ENCODE measurements around the gene KMT2E.
"Not testable (repeated sequence)": the region's sequence is repeated elsewhere in the genome, so short reads cannot be mapped to it uniquely, and the experiment has no call there.

KMT2E gene

DNA sequence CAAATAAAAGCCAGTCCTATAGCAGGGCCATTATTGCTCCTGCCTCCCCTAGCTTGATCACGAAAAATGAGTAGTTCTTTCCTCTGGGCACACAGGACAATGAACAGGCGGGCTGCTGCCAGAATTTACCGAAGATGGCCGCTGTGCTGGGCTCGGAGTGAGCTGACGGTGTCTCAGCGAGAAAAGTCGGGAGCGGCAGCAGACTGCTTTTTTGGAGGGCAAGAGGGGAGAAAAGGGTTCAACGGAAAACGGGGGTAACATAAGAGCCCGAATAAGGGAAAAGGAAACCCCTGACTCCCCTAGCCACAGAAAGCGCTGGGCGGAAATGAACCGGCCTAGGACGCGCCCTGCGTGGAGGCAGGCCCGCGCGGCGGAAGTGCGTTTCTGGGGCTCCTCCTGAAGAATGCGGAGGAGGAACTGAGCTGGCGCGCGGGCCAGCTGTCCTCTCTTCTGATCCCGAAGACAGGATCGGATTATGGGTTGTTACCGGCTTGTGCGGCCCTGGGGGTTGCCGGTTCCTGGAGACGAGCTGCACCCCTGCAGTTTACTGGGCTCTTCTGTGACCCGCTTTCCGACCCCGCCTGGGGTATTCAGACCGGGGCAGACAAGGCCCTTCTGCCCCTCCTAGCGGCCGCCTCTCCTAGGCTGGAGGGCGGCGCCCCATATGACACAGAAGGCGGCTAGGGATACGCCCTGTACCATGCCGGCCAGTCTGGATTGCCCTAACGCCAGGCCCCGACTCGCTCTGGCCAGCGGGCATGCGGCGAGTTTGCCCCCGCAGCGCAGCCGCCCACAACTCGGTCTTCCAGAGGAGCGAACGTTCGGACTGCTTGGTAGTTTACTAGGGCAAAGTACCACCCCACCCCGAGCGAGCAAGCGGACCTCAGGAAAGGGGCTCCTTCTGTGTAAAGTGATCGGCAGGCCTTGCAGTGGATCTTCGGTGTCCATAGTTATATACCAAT lies 30.1 kb upstream of the KMT2E start:
- DNase-seq, result peak; percentile 69

DNA sequence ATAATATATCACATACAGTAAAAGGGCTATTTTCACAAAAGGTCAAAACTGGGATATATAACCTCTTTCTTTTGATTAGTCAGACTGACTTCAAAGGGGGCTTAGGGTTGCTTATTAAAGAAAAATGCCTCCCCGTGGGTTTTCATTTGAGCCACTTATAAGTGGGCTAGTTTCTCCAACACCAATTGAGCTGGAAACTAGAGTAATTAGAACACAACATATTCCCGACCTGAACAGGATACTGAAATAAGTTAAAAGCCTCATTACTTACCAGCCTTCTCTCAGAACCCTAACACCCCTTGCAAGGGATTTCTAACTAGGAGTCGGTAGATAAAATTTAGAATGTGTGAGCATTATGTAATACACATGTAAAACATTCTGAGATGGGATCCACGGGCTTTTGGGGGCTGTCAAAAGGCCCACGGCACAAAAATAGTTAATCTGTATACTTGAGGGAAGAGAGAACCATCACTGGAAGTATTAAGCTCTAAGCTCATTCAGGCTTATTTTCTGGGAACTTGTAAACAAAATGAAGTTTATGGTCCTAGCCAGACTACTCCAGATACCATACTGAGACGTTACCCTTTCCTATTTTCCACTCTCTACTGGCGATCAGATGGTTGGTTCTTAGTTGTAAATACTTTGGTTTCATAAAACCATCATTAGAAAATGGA lies 29.3 kb upstream of the KMT2E start:
- no peak for DNase-seq

DNA sequence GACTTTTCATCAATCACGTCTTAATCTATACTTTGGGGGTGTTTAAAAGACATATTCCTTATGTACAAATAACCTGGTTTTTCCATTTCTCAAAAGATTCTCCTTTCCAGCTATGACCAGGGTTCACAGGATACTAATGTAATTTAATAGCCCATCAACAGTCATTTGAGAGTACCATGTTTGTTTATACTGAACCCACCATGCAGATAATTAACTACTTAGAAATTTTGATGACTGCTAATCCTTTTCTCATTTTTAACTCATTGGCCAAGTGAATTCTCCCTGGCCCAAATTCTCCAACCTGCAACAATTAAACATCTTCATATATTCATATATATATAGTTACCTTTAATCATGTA lies 28.8 kb upstream of the KMT2E start:
- no peak for DNase-seq

DNA sequence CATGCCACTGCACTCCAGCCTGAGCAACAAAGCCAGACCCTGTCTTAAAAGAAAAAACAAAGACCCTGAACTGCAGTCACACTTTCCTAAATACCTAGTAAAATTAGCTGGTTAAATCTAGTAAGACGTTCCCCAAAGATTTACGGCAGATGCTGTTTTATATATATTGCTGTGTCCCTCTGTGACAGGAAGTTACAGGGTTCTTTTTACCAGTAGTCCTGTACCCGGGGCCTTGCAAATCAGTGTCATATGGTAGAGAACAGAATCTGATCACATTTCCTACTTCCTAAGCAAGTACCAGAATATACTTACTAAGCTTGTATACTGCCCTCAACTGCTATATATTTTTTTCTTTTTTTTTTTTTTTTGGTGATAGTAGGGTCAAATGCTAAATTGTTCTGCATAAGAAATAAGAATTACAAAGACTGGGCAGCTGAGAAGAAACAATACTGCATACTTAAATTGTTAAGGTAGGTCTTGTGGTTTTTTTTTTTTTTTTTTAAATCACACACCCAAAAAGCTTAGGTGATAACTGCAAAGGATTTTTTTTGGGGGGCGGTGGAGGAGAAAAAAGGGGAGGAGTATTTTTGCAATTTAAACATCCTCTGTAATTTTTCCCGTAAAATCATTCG lies 27.3 kb upstream of the KMT2E start:
- DNase-seq, result no peak

DNA sequence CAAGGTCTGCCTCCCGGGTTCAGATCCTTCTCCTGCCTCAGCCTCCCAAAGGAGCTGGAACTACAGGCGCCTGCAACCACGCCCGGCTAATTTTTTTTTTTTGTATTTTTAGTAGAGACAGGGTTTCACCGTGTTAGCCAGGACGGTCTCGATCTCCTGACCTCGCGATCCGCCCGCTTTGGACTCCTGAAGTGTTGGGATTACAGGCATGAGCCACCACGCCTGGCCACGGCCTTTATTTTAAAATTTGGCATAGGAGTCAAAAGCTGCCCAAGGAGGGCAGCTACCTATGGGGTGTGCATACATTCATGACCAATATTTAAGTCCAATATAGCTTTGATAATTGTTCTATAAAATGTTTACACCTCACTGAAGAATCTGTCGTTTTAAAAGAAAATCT lies 26.6 kb upstream of the KMT2E start:
- not testable (repeated sequence) for DNase-seq

DNA sequence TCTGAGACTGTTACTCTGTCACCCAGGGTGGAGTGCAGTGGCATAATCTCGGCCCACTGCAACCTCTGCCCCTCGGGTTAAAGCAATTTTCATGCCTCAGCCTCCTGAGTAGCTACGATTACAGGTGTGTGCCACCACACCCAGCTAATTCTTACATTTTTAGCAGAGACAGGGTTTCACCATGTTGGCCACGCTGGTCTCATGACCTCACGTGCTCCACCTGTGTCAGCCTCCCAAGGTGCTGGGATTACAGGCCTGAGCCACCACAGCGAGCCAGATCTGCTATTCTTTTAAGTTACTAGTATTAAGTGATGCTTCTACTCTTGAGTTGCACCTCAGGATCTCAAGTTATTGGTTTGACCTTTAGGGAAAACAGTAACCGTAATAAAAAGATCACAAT lies 23.0 kb upstream of the KMT2E start:
- no peak for DNase-seq

DNA sequence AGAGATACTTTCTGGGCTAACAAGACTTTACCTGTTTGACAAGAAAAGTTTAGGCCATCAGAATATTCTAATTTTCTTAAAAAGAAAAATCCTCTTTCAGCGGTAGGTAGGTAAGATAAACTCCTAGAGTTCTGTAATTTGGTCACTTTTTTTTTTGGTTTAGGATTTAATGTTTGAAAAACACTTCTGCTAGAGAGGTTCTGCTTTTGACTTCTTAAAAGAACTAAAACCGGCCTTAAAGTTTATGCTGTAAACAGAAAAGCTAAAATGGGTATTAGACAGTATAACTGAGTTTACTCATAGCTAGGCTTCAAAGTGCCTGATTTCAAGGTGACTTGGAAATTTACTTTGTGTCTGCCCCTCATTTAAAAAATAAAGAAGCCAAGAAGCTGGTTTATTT lies 21.7 kb upstream of the KMT2E start:
- DNase-seq, result no peak

DNA sequence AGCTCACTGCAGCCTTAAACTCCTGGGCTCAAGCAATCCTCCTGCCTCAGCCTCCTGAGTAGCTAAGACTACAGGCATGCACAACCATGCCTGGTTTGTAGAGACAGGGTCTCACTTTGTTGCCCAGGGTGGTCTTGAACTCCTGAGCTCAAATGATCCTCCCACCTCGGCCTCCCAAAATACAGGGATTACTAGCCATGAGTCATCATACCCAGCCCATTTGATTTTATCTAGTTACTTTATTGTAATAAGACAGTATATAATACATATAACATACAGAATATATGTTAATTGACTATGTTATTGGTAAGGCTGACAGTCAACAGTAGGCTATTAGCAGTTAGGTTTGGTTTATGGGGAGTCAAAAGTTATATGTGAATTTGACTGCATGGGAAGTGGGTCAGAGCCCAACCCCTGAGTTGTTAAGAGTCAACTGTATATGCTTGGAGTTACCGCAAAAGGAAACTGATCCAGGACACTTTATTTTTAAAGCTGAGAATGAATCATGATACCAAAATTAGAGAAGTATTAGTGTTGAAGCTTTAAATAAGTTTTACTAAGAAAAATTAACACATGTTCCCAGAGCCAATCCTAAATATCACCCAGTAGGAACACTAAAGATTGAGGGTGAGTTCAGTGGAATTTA lies 20.7 kb upstream of the KMT2E start:
- DNase-seq, result no peak

DNA sequence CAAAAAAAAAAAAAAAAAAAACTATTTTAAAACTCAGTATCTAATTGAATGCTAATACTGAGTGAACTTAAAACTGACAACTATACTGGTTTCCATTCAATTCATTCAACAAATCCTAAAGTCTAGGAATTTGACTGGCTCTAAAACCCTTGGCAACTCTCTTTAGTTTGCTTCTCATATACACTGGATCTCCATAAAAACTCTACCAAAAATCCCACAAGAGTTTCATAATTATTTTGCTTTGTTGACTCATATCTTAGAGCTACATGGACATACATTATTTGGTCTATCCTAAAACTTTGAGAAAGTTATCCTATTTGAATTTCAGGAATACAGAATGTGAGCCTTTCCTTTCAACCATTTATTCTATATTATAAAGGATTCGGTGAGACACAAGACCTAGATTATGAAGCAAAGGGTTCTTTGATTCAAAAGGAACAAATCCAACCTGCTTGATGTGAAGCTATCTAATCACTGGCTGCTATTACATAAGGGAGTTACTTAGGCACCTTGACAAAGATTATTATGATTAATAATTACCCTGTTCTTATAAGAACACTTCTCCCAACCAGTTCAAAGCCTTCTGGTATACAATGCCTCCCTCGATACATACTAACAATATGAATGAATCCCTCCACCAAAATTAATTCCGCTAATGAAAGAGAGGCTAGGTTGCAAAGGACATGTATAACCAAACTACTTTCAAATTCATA lies 15.8 kb upstream of the KMT2E start:
- no peak for DNase-seq

DNA sequence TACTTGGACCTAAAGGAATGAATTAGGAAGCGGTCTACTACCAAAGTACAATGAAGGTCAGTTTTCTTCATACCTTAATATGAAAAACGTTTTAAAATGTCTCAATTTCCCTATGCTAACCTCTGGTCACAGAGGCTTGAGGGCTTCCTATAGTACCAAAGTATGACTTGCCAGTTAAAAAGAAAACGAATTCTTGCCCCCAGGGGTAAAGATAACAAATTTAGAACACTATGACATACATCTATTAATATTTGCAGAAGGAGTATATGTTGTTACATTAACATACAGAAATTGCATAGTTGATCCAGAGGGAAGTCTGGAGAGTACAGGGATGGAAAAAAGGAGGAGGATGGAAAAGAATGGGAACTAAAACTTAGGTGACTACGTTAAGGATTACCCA lies 13.8 kb upstream of the KMT2E start:
- no peak for DNase-seq

DNA sequence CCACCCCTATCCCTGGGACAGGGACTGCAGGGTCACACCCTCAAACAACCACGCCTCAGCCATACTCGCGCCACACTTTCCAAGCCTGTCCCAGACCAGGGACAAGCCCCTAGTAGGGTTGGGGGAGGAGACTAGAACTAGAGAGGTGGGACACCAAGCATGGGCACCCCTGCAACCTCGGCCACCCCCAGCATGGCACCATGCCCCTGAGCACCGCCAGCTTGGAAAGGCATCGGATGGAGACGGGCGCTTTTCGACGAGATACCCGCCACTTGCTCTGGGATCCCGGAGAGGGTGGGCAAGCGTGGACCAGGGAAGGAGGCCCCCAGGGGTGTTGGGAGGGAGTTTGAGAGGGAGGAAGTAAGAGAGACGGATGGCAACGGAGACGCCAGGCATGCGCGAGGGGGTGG lies 13.1 kb upstream of the KMT2E start:
- DNase-seq, result no peak

DNA sequence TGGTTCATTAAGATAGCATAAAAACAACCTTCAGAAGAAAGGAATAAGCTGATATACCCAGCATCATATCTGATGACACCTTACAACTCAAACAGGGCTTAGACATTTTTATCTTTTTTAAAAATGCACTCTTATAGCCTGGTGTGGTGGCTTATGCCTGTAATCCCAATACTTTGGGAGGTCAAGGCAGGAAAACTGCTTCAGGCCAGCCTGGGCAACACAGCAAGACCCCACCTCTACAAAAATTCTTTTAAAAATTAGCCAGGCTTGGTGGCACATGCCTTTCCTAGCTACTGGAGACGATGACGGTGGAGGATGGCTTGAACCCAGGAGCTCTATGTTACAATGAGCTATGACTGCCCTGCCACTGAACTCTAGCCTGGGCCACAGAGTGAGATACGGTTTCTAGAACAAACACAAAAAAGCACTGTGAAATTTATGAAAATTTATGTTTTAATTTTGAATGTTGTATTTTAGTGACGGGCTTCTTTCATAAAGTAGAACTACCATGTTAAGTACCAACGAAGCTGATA lies 12.3 kb upstream of the KMT2E start:
- DNase-seq, result no peak

DNA sequence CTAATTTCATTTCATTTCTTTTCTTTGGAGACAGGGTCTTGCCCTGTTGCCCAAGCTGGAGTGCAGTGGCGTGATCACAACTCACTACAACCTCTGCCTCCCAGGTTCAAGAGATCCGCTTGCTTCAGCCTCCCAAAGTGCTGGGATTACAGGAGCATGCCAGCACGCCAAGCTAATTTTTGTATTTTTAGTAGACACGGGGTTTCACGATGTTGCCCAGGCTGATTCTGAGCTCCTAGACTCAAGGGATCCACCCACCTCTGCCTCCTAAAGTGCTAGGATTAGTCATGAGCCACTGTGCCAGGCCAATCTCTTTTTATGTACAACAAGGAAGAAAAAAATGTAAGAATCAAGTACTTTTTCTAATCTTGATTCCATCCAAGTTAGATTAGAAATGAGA lies 10.7 kb upstream of the KMT2E start:
- DNase-seq, result peak; percentile 9

DNA sequence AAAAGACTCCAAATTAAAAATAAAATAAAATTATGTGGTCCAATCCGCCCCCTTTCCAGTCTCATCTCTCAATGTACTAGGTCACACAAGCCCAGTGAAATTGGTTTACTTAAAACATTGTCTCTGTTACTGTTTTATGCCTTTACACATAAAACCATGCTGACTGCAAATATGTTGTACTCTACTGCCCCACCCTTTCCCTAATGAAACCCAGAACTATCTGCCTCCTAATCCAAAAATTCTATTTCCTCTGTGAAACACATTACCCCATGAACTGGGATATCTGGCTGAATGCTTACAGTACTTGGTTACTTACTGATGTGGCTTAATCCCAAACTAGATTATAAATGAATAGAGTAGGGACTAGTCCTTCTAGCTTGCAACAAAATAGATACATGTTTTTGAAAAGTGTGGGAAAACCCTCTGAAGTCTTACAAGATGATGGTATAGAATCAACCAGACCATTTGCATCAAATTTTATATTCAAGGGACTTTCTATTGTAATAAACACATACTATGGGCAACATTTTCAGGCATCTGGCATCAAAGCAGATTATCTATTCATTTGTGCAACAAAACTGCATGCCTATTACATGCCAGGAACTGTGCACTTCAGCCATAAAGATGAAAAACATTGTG lies 10.0 kb upstream of the KMT2E start:
- no peak for DNase-seq

DNA sequence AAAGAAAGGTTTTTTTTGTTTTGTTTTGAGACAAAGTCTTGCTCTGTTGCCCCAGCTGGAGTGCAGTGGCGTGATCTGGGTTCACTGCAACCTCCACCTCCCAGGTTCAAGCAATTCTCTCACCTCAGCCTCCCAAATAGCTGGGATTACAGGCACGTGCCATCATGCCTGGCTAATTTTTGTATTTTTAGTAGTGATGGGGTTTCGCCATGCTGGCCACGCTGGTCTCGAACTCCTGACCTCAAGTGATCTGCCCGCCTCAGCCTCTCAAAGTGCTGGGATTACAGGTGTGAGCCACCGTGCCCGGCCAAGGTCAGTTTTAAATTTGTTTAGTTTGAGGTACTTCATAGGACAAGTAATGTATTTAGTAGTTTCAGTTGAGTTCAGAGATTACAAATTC lies 9.0 kb upstream of the KMT2E start:
- not testable (repeated sequence) for DNase-seq

DNA sequence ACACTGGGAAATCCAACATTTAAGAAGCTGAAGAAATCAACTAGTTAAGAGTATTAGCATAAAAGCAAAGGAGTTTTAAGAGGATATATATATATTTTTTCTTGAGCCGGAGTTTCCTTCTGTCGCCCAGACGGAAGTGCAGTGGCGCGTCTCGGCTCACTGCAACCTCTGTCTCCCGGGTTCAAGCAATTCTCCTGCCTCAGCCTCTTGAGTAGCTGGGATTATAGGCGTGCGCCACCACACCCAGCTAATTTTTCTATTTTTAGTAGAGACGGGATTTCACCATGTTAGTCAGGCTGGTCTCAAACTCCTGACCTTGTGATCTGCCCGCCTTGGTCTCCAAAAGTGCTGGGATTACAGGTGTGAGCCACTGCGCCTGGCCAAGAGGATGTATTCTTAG lies 8.5 kb upstream of the KMT2E start:
- not testable (repeated sequence) for DNase-seq

DNA sequence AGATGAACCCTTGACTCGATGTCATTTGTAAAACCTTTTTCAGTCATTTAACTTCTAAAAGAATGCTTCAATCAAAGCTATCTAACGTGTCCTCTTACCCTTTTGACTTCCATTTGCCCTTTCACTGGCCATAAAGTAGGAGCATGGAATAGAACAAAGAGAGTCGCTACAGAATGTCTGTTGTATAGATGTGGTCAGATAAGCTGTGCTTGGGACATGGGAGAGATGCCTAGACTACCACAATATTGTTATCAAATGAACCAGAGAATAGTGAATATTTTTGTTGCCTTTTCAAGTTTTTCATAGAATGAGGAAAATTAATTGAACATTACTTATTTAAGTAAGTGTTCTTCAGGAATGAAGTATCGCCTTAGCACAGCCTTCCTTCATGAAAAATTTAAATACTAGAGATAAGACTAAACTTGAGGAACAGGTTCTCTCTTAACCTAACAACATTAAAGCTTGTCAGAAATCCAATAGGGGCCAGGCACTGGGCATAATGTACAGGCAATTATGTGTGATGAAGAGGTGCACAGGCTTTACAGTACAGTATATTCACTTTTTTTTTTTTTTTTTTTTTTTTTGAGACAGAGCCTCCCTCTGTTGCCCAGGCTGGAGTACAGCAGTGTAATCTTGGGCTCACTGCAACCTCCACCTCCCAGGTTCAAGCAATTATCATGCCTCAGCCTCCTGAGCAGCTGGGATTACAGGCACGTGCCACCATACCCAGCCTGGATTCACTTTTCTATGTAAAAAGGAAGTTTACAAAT lies 7.5 kb upstream of the KMT2E start:
- DNase-seq, result no peak

DNA sequence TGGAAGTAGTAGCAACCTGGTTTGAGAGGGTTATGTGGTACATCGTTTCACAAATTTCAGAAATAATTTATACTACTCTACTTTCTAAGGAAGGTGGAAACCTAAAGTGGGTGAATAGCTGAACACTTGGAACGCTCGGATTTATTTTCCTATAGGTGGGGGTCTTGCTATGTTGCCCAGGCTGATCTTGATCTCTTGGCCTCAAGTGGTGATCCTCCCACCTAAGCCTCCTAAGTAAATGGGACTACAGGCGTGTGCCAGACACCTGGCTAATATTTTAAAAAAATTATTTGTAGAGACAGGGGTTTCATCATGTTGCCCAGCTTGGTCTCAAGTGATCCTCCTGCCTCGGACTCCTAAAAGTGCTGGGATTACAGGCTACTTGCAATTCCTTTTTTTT lies 6.7 kb upstream of the KMT2E start:
- DNase-seq, result no peak

DNA sequence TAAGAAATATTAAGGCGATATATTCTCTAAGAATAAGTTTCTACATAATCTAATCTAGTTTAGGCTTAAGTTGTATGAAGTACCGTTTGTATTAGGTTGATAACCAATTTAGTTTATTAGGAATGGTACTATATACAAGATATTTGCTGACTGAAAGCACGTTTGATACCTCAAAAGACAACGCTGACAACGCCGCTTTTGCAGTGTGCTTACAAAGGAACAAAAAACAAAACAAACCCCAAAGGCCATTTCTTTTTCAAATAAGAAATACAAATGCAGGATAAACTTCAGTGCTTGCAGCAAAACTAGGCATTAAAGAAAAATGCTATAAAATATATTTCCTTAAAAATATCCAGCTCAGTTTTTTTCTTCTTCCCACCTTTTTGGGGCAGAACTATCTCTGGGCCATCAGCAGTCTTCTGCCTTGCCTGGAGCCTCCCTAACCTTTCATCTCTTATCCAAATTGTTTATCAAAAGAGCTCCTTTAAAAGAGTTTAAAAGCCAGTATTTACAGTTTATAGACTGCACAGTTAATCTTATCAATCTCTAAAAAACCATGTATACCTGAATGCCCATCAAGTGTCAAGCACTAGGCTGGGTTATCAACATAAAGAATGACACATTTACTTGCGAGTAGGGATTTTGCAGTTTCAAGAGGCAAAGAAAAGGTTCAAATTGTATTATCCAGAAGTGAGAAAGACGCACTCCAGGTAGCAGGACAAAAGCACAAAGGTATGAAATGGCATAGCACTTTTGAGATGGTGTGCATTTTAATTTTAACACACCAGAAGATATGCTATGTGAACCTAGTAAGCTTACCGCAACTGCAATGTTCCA lies 4.1 kb upstream of the KMT2E start:
- DNase-seq, result no peak

DNA sequence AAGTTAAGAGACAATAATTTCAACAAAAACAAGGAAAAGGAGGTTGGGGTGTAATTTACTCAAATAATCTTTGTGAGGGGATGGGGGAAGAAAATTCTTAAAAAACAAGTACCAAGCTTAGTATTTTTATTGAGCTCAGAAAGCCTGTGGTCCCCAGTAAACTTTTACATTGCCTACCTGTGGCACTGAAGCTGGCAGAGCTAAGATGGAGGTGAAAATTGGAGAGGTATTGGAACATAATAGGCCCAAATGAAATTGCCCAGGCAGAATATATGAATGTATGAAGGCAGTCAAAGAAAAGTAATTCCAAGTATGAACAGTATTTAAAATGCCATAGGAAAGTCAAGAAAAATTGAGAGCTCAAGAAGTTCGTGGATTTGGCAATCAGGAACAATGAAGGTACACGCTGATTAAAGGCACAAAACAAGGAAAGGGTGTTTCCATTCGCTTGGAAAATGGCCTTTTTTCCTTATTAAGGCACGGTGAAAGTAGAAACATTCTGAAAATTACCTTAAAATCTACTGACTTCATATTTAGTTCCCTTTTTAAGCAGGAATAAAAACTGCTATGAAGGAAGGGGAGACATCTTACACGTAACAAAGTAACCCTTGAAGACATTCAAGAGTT lies 3.4 kb upstream of the KMT2E start:
- no peak for DNase-seq

All from T1000 (cell line).